Breast epithelium (tissue), 3 donors: ENCODE data around the gene KLF6.

ENCODE experiments used
- POLR2A ChIP-seq: fragments of 450-650 bp; IDR thresholded peaks from one replicate; pipeline ENCODE4 v1.6.1; 2016; ENCODE audit warnings: antibody characterized with exemption, mild to moderate bottlenecking, moderate library complexity
- POLR2AphosphoS5 ChIP-seq, 3 donors: sonication (generic); formaldehyde crosslinking; IDR thresholded peaks; one replicate each; pipeline ENCODE4 v1.6.1; 2017; ENCODE audit warnings: antibody characterized with exemption in 3 of 3
- TF ChIP-seq, protein P1 (sequence below), 3 donors: fragments of 450-650 bp; IDR thresholded peaks; one replicate each; pipeline ENCODE4 v1.5.1; 2016 to 2017; ENCODE audit warnings: antibody characterized with exemption in 3 of 3, mild to moderate bottlenecking in 3 of 3, moderate library complexity in 3 of 3

DNA sequence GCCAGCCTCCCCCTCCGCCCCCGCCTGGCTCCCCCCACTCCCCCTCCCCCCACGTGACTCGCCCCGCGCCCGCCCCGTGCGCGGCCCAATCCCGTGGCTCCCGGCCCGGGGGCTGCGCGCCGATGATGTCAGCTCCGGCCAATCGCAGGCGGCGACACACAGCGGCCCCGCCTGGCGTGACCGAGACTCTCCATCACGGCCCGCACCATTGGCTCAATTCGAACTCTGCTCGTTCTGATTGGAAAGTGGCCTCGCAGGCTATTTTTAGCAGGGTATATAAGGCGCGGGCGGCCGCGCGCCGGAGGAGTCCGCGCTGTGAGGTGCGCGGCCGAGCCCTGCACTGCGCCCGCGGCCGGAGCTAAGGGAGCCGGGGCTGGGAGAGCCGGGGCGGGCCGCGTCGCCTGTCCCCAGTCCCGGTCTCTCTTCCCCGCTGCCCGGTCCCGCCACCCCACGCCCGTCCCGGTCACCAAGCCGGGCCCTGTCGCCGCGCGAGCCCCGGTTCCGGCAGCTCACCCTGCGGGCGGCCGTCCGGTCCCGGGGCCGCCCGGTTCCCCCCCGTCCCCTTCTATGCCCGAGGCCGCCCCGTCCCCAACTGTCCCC, 342 bp upstream of the KLF6 start:
- peak; percentile 90 for TF ChIP-seq POLR2A
- TF ChIP-seq, protein P1, sequence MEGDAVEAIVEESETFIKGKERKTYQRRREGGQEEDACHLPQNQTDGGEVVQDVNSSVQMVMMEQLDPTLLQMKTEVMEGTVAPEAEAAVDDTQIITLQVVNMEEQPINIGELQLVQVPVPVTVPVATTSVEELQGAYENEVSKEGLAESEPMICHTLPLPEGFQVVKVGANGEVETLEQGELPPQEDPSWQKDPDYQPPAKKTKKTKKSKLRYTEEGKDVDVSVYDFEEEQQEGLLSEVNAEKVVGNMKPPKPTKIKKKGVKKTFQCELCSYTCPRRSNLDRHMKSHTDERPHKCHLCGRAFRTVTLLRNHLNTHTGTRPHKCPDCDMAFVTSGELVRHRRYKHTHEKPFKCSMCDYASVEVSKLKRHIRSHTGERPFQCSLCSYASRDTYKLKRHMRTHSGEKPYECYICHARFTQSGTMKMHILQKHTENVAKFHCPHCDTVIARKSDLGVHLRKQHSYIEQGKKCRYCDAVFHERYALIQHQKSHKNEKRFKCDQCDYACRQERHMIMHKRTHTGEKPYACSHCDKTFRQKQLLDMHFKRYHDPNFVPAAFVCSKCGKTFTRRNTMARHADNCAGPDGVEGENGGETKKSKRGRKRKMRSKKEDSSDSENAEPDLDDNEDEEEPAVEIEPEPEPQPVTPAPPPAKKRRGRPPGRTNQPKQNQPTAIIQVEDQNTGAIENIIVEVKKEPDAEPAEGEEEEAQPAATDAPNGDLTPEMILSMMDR (IDR thresholded peaks at IDR 0.05), result peak in 1 of 3 donors; percentile 27
- TF ChIP-seq POLR2AphosphoS5 (IDR thresholded peaks at IDR 0.05), result peak; percentile 94 to 98 (median 97)
